Adipocyte (in vitro differentiated cells): ENCODE results near the gene MCF2L2.

Source experiments
- DNase-seq: peaks from one replicate; pipeline ENCODE4 v3.0.0-alpha.2; 2015; ENCODE audit warnings: low read depth
- H3K27me3 ChIP-seq: replicated peaks from 2 replicates; pipeline ENCODE4 v1.7.0; 2013; ENCODE audit warnings: mild to moderate bottlenecking, low read length, moderate library complexity; ENCODE audit not compliant: control insufficient read depth, insufficient read depth
- H3K36me3 ChIP-seq: 2 replicates; pipeline ENCODE4 v1.7.0; 2013; ENCODE audit warnings: low read length, mild to moderate bottlenecking, moderate library complexity; ENCODE audit not compliant: control insufficient read depth, insufficient read depth, severe bottlenecking
- H3K4me1 ChIP-seq: 2 replicates; pipeline ENCODE4 v1.7.0; 2013; ENCODE audit warnings: mild to moderate bottlenecking, low read length, moderate library complexity; ENCODE audit not compliant: control insufficient read depth, insufficient read depth
- H3K4me3 ChIP-seq: 2 replicates; pipeline ENCODE4 v1.7.0; 2013; ENCODE audit warnings: mild to moderate bottlenecking, low read length, moderate library complexity
- H3K9ac ChIP-seq: 2 replicates; pipeline ENCODE4 v1.7.0; 2013; ENCODE audit warnings: mild to moderate bottlenecking, low read length, moderate library complexity
- H3K9me3 ChIP-seq: 2 replicates; pipeline ENCODE4 v1.7.0; 2013; ENCODE audit warnings: mild to moderate bottlenecking, low read length, moderate library complexity; ENCODE audit not compliant: control insufficient read depth

Gene MCF2L2

GRCh38 chr3:183274609-183275008 is 153.8 kb downstream of the MCF2L2 start:
- peaks cover 21% of the 10 kb centered on the region for H3K4me1 ChIP-seq
- H3K9me3 ChIP-seq, result no peaks in the 10 kb centered on the region
- no peaks in the 10 kb centered on the region for H3K36me3 ChIP-seq
- H3K9ac ChIP-seq, result no peak overlapping the region
- H3K27me3 ChIP-seq, result no peaks in the 10 kb centered on the region
- no peak overlapping the region for H3K4me3 ChIP-seq
- DNase-seq, result no peak

- no peak for DNase-seq
- Histone ChIP-seq H3K9me3 (no peaks in the 10 kb centered on the region), H3K4me3 (no peak overlapping the region), H3K27me3 (no peaks in the 10 kb centered on the region), H3K4me1 (peaks cover 14% of the 10 kb centered on the region), H3K9ac (no peak overlapping the region), H3K36me3 (no peaks in the 10 kb centered on the region)
These were observed 155.6 kb downstream of the MCF2L2 start for GRCh38 chr3:183272791-183273190.

GRCh38 chr3:183272142-183272541 is 156.3 kb downstream of the MCF2L2 start:
- DNase-seq, result no peak
- no peaks in the 10 kb centered on the region for H3K9me3 ChIP-seq
- no peaks in the 10 kb centered on the region for H3K36me3 ChIP-seq
- H3K27me3 ChIP-seq, result no peaks in the 10 kb centered on the region
- H3K4me3 ChIP-seq, result no peak overlapping the region
- H3K4me1 ChIP-seq, result peaks cover 14% of the 10 kb centered on the region
- no peak overlapping the region for H3K9ac ChIP-seq

GRCh38 chr3:183270344-183270743 is 158.1 kb downstream of the MCF2L2 start:
- H3K36me3 ChIP-seq, result no peaks in the 10 kb centered on the region
- H3K4me1 ChIP-seq, result peaks cover 17% of the 10 kb centered on the region

GRCh38 chr3:183269345-183269744 is 159.1 kb downstream of the MCF2L2 start:
- H3K9ac ChIP-seq, result no peak overlapping the region
- H3K4me1 ChIP-seq, result peaks cover 19% of the 10 kb centered on the region
- no peaks in the 10 kb centered on the region for H3K36me3 ChIP-seq
- H3K27me3 ChIP-seq, result no peaks in the 10 kb centered on the region
- no peak for DNase-seq
- H3K9me3 ChIP-seq, result no peaks in the 10 kb centered on the region
- no peak overlapping the region for H3K4me3 ChIP-seq

More at GRCh38 chr3:183270344-183270743, 158.1 kb downstream of the MCF2L2 start:
- H3K9me3 ChIP-seq, result no peaks in the 10 kb centered on the region
- H3K27me3 ChIP-seq, result no peaks in the 10 kb centered on the region
- DNase-seq, result no peak
- no peak overlapping the region for H3K4me3 ChIP-seq
- no peak overlapping the region for H3K9ac ChIP-seq

- DNase-seq, result no peak
- H3K27me3 ChIP-seq, result no peaks in the 10 kb centered on the region
- no peak overlapping the region for H3K9ac ChIP-seq
- H3K9me3 ChIP-seq, result no peaks in the 10 kb centered on the region
- no peak overlapping the region for H3K4me3 ChIP-seq
- peaks cover 19% of the 10 kb centered on the region for H3K4me1 ChIP-seq
- H3K36me3 ChIP-seq, result no peaks in the 10 kb centered on the region
These were observed 160.1 kb downstream of the MCF2L2 start for GRCh38 chr3:183268366-183268765.

GRCh38 chr3:183267140-183267539 is 161.3 kb downstream of the MCF2L2 start:
- no peak for DNase-seq
- Histone ChIP-seq H3K4me3 (no peak overlapping the region), H3K9ac (no peak overlapping the region), H3K4me1 (peaks cover 19% of the 10 kb centered on the region), H3K9me3 (no peaks in the 10 kb centered on the region), H3K36me3 (no peaks in the 10 kb centered on the region), H3K27me3 (no peaks in the 10 kb centered on the region)

- H3K9ac ChIP-seq, result no peak overlapping the region
- peaks cover 19% of the 10 kb centered on the region for H3K4me1 ChIP-seq
- no peak for DNase-seq
- no peaks in the 10 kb centered on the region for H3K36me3 ChIP-seq
- H3K9me3 ChIP-seq, result no peaks in the 10 kb centered on the region
- no peaks in the 10 kb centered on the region for H3K27me3 ChIP-seq
- no peak overlapping the region for H3K4me3 ChIP-seq
These were observed 162.0 kb downstream of the MCF2L2 start for GRCh38 chr3:183266454-183266853.

GRCh38 chr3:183265834-183266417 is 162.5 kb downstream of the MCF2L2 start:
- peak; percentile 50 for DNase-seq
- no peak overlapping the region for H3K9ac ChIP-seq
- no peaks in the 10 kb centered on the region for H3K9me3 ChIP-seq
- H3K36me3 ChIP-seq, result no peaks in the 10 kb centered on the region
- no peak overlapping the region for H3K4me3 ChIP-seq
- no peaks in the 10 kb centered on the region for H3K27me3 ChIP-seq
- H3K4me1 ChIP-seq, result peaks cover 21% of the 10 kb centered on the region

- no peaks in the 10 kb centered on the region for H3K27me3 ChIP-seq
- peaks cover 27% of the 10 kb centered on the region for H3K4me1 ChIP-seq
- H3K9me3 ChIP-seq, result no peaks in the 10 kb centered on the region
- no peaks in the 10 kb centered on the region for H3K36me3 ChIP-seq
- H3K4me3 ChIP-seq, result peak overlapping the region; percentile 61
- peak overlapping the region; percentile 37 for H3K9ac ChIP-seq
- DNase-seq, result no peak
These were observed 163.2 kb downstream of the MCF2L2 start for GRCh38 chr3:183265157-183265642.

- DNase-seq, result no peak
- peaks cover 36% of the 10 kb centered on the region for H3K4me1 ChIP-seq
- no peaks in the 10 kb centered on the region for H3K9me3 ChIP-seq
- H3K4me3 ChIP-seq, result no peak overlapping the region
- no peaks in the 10 kb centered on the region for H3K27me3 ChIP-seq
- H3K9ac ChIP-seq, result no peak overlapping the region
- no peaks in the 10 kb centered on the region for H3K36me3 ChIP-seq
These were observed 164.2 kb downstream of the MCF2L2 start for GRCh38 chr3:183264268-183264667.

GRCh38 chr3:183262875-183263378 is 165.5 kb downstream of the MCF2L2 start:
- no peaks in the 10 kb centered on the region for H3K27me3 ChIP-seq
- no peak overlapping the region for H3K4me3 ChIP-seq
- no peaks in the 10 kb centered on the region for H3K9me3 ChIP-seq
- H3K4me1 ChIP-seq, result peaks cover 41% of the 10 kb centered on the region
- H3K36me3 ChIP-seq, result no peaks in the 10 kb centered on the region
- H3K9ac ChIP-seq, result no peak overlapping the region
- no peak for DNase-seq
